ENCODE results near the gene SVEP1. TPM values are rescaled to one million over a fixed set of nuclear protein-coding genes. Genes with fewer than 3 reads are reported as not detected.

SVEP1 gene
- total and polyA plus RNA-seq, 10 donors, result 0.98 to 44.9 (median 25.8) TPM

- TF ChIP-seq POLR2A (IDR thresholded peaks at IDR 0.05), result no peak
- TF ChIP-seq, protein P1, sequence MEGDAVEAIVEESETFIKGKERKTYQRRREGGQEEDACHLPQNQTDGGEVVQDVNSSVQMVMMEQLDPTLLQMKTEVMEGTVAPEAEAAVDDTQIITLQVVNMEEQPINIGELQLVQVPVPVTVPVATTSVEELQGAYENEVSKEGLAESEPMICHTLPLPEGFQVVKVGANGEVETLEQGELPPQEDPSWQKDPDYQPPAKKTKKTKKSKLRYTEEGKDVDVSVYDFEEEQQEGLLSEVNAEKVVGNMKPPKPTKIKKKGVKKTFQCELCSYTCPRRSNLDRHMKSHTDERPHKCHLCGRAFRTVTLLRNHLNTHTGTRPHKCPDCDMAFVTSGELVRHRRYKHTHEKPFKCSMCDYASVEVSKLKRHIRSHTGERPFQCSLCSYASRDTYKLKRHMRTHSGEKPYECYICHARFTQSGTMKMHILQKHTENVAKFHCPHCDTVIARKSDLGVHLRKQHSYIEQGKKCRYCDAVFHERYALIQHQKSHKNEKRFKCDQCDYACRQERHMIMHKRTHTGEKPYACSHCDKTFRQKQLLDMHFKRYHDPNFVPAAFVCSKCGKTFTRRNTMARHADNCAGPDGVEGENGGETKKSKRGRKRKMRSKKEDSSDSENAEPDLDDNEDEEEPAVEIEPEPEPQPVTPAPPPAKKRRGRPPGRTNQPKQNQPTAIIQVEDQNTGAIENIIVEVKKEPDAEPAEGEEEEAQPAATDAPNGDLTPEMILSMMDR (IDR thresholded peaks at IDR 0.05 in 8 of 11, conservative IDR thresholded peaks at IDR 0.05 in 3 of 11), result no peak
- no peak for TF ChIP-seq POLR2AphosphoS5 (IDR thresholded peaks at IDR 0.05)
- H3K4me3 ChIP-seq, result no peak overlapping the region
- no peak overlapping the region for H3K27ac ChIP-seq
- WGBS, 5 donors, result 90 to 94% (median 91%) methylated on average over 5 of the region's 5 CpGs
- H3K27me3 ChIP-seq (replicated peaks in 1 of 7), result no peaks in the 10 kb centered on the region
- DNase-seq, result no peak
- H3K36me3 ChIP-seq, result no peaks in the 10 kb centered on the region
- intact Hi-C loops (cut with DNase I; ENCODE audit: low total_unique reads), result no loop called here
- H3K4me1 ChIP-seq, result no peaks in the 10 kb centered on the region
- no peaks in the 10 kb centered on the region for H3K9me3 ChIP-seq
These were observed 236.0 kb downstream of the SVEP1 start for GRCh38 chr9:110343551-110343950.

DNA sequence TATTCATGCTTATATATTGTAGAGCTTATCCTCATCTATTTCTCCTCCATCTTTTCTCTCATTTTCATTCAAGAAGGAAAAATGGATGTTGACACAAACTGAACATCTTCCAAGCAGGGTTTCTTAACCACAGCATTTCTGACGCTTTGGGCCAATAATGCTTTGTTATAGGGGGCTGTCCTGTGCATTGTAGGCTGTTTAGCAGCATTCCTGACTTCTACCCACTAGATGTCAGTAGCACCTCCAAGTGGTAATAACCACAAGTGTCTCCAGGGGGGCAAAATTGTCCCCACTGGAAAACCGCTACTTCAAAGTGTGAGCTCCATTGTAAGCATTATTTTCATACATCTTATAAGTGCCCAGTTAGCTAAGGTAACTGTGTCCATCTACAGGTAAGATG lies 239.2 kb downstream of the SVEP1 start:
- Histone ChIP-seq H3K9me3 (no peaks in the 10 kb centered on the region), H3K4me1 (no peaks in the 10 kb centered on the region), H3K36me3 (no peaks in the 10 kb centered on the region), H3K27ac (no peak overlapping the region), H3K27me3 (replicated peaks in 1 of 7) (no peaks in the 10 kb centered on the region), H3K4me3 (no peak overlapping the region)
- intact Hi-C loops (cut with DNase I; ENCODE audit: low total_unique reads), result no loop called here
- no peak for DNase-seq
- 41 to 71% (median 62%) methylated on average over 1 to 2 of the region's 2 CpGs for WGBS, 5 donors
- no peak for TF ChIP-seq POLR2AphosphoS5 (IDR thresholded peaks at IDR 0.05)
- TF ChIP-seq, protein P1 (IDR thresholded peaks at IDR 0.05 in 8 of 11, conservative IDR thresholded peaks at IDR 0.05 in 3 of 11), result no peak
- no peak for TF ChIP-seq POLR2A (IDR thresholded peaks at IDR 0.05)

DNA sequence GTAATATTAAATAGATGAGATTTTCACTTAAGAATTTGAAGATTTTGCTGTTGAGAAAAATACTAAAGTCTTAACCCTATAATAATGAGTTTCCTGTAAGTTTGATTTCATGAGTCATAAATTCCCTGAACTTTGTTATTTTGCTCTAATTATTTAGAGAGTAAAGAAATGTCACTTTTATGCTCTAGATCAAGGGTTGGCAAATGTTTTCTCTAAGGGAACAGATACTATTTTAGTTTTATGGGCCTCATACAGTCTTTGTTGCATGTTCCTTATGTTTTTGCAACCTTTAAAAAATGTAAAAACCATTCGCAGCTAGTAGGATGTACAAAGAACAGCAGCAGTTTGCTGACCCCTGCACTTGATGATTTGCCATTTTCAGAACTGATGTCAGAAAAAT lies 241.4 kb downstream of the SVEP1 start:
- H3K9me3 ChIP-seq, result no peaks in the 10 kb centered on the region
- intact Hi-C loops (cut with DNase I; ENCODE audit: low total_unique reads), result no loop called here
- DNase-seq, result no peak
- H3K36me3 ChIP-seq, result no peaks in the 10 kb centered on the region
- TF ChIP-seq, protein P1 (IDR thresholded peaks at IDR 0.05 in 8 of 11, conservative IDR thresholded peaks at IDR 0.05 in 3 of 11), result no peak
- TF ChIP-seq POLR2A (IDR thresholded peaks at IDR 0.05) (no peak), POLR2AphosphoS5 (IDR thresholded peaks at IDR 0.05) (no peak)
- no peak overlapping the region for H3K27ac ChIP-seq
- H3K4me1 ChIP-seq, result no peaks in the 10 kb centered on the region
- 79 to 92% (median 87%) methylated on average over 1 of the region's 1 CpG for WGBS, 5 donors
- no peak overlapping the region for H3K4me3 ChIP-seq
- H3K27me3 ChIP-seq (replicated peaks in 1 of 7), result no peaks in the 10 kb centered on the region

GRCh38 chr9:110337727-110338126 lies 241.8 kb downstream of the SVEP1 start, which contains the start of gene TXNDC8:
TSS of gene TXNDC8 (minus strand) at chr9:110337863.
- Histone ChIP-seq H3K9me3 (no peaks in the 10 kb centered on the region), H3K27ac (no peak within 1 kb of the TSS), H3K4me3 (no peak within 1 kb of the TSS), H3K27me3 (replicated peaks in 1 of 7) (no peaks in the 10 kb centered on the region), H3K4me1 (no peaks in the 10 kb centered on the region), H3K36me3 (no peaks in the 10 kb centered on the region)
- no peak for DNase-seq
- WGBS, 5 donors, result 83 to 94% (median 92%) methylated on average over 1 of the region's 1 CpG
- TF ChIP-seq, protein P1 (IDR thresholded peaks at IDR 0.05 in 8 of 11, conservative IDR thresholded peaks at IDR 0.05 in 3 of 11), result no peak
- TF ChIP-seq POLR2A (IDR thresholded peaks at IDR 0.05), result no peak
- no peak for TF ChIP-seq POLR2AphosphoS5 (IDR thresholded peaks at IDR 0.05)
- intact Hi-C loops (cut with DNase I; ENCODE audit: low total_unique reads), result no loop called here
